Erythroblast (primary cell): ENCODE measurements around the gene CTNNA1.
"Not testable (repeated sequence)": the region's sequence is repeated elsewhere in the genome, so short reads cannot be mapped to it uniquely, and the experiment has no call there.

Experiments used
- GATA1 ChIP-seq: IDR thresholded peaks from 2 replicates; pipeline ENCODE4 v1.6.1; 2011; ENCODE audit warnings: low read depth, mild to moderate bottlenecking, control low read depth, low read length, moderate library complexity
- POLR2A ChIP-seq: IDR thresholded peaks from 2 replicates; pipeline ENCODE4 v1.6.1; 2011; ENCODE audit warnings: mild to moderate bottlenecking, low read length

- not testable (repeated sequence) for TF ChIP-seq POLR2A, GATA1
These were observed 20.4 kb downstream of the CTNNA1 start for GRCh38 chr5:138773624-138774023.
